Measurements from ENCODE around the gene HOXB7.

The HOXB7 gene

DNA sequence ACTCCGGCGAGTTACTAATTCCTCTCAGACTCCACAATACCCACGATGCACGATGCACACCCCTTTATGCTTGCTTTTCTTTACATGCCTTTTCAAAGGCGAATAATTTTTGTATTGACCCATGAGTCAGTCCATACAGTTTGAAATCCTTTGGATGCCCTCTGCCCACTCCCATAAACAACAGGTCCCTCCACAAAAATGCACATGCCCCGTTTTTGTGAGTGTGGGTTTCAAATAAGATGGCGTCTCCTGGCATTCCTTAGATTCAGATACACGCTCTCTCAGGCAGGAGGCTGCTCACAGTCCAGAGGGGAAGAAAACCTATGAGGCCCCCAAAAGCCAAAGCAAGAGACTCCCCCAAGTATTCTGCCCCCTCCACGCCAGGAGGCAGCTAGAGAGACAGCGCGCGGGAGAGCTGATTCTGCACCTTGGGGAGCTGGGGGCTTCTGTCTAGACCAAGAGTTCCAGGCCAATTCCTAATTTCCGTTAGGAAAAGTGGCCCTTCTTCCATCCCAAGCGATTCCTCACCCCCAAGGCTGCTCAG lies 34.9 kb upstream of the HOXB7 start:
- no peak overlapping the region for H3K4me3 ChIP-seq (ENCODE audit: low read depth, low read length)
- TF ChIP-seq, protein P1, sequence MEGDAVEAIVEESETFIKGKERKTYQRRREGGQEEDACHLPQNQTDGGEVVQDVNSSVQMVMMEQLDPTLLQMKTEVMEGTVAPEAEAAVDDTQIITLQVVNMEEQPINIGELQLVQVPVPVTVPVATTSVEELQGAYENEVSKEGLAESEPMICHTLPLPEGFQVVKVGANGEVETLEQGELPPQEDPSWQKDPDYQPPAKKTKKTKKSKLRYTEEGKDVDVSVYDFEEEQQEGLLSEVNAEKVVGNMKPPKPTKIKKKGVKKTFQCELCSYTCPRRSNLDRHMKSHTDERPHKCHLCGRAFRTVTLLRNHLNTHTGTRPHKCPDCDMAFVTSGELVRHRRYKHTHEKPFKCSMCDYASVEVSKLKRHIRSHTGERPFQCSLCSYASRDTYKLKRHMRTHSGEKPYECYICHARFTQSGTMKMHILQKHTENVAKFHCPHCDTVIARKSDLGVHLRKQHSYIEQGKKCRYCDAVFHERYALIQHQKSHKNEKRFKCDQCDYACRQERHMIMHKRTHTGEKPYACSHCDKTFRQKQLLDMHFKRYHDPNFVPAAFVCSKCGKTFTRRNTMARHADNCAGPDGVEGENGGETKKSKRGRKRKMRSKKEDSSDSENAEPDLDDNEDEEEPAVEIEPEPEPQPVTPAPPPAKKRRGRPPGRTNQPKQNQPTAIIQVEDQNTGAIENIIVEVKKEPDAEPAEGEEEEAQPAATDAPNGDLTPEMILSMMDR (IDR thresholded peaks at IDR 0.05; ENCODE audit: insufficient read depth, low read depth, low read length, missing control alignments), result no peak
- DNase-seq (ENCODE audit: low read depth), result no peak

DNA sequence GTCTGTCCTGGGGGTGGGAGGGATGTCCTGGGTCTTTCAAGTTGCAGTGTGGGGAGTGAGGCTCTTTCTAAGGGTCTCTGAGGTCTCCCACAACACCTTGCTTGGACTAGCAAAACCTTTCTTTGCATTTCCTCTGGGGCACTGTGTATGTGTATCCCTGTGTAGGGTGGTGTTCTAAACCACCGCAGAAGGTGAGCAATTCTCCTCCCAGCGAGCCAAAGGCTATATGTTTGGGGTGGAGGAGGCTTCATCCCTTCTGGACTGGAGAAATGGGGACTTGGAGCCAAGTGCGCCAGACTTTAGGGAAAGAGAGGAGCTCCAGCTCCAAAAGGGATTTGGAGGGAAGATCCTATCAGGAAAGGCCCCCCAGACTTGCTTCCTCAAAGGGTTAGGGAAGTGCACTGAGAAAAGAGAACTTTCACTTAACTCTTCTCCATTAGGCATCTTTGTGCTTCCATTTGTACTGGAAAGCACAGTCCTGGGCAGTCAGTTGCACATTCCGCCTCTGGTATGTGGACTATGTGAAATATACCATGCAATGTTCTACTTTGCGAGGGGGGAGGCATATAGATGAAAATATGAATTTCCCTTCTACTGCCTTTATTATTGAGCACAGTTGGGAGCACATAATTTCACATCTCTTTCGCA lies 34.2 kb upstream of the HOXB7 start:
- no peak for DNase-seq (ENCODE audit: low read depth)
- no peak overlapping the region for H3K4me3 ChIP-seq (ENCODE audit: low read depth, low read length)
- TF ChIP-seq, protein P1 (IDR thresholded peaks at IDR 0.05; ENCODE audit: insufficient read depth, low read depth, low read length, missing control alignments), result no peak

DNA sequence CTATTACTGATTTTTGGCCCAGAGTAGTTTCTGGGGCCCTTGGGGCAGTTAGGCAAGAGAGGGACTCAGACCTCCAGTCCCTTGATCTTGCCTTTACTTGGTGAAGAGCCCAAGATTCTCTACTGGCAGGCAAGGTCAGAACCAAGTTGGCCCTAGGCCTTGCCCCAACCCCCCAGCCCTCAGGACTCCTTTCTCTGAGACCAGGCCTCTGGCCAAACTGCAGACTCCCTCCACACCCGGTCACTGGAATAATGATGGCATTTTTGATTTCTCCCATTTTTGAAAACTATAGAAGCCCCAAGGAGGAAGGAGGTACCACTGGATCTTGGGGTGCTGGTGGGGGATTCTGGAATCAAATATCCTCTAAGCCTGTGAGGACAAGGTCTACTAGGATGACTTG lies 33.3 kb upstream of the HOXB7 start:
- TF ChIP-seq, protein P1 (IDR thresholded peaks at IDR 0.05; ENCODE audit: insufficient read depth, low read depth, low read length, missing control alignments), result no peak
- H3K4me3 ChIP-seq (ENCODE audit: low read depth, low read length), result no peak overlapping the region
- no peak for DNase-seq (ENCODE audit: low read depth)

DNA sequence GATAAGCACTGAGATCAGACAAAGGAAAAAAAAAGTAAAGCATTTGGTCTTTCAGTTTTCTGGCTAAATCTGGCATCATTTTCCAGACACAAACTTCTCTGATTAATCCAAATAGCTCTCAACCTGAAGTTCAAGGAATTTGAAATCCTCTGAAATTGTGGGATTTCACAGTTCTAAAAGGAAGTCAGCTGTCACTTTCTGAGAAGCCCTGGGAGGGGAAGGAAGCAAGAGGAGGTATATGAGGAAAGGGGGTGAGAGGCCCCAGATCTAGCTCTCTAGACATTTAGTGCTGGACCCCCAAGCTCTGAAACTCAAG lies 32.8 kb upstream of the HOXB7 start:
- no peak overlapping the region for H3K4me3 ChIP-seq (ENCODE audit: low read depth, low read length)
- TF ChIP-seq, protein P1 (IDR thresholded peaks at IDR 0.05; ENCODE audit: insufficient read depth, low read depth, low read length, missing control alignments), result no peak
- no peak for DNase-seq (ENCODE audit: low read depth)

DNA sequence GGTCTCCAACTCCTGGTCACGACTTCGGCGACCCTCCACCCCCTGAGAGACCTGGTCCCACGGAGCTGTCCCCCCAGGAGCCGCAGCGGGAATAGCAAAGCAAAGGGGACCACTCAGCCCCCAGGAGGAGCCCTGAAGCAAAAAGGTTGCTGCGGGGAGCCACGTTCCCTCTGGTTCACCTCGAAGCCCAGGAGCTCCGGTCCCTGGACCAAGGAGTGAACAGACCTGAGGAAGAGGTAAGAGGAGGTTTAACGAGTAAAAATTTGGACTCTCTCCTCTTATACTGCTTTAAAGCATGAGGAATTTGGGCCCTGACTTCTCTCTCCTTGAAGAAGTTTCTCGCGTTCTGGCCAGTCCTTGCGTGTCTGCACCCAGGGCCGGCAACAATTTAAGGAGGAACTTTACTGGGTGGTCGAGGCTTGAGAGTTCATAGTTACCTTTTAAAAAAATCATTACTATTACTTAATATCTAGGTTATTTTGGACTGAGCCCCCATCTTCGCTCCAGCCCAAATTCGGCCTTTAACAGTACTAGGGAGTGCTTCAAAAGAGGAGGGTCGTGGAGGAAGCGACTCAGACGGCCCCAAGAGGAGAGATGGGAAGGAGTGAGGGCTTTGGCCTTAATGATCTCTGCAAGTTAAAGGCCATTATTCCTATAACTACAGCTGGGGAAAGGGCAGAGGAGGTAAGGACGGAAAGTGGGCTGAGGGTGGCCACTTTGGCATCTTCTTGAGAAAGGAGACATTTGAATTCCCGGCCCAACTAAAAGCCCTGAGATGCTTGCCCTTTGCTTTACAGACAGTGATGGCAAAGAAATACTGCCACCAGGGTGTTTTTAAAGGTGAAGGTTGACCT lies 32.3 kb upstream of the HOXB7 start:
- no peak overlapping the region for H3K4me3 ChIP-seq (ENCODE audit: low read depth, low read length)
- TF ChIP-seq, protein P1 (IDR thresholded peaks at IDR 0.05; ENCODE audit: insufficient read depth, low read depth, low read length, missing control alignments), result no peak
- no peak for DNase-seq (ENCODE audit: low read depth)

DNA sequence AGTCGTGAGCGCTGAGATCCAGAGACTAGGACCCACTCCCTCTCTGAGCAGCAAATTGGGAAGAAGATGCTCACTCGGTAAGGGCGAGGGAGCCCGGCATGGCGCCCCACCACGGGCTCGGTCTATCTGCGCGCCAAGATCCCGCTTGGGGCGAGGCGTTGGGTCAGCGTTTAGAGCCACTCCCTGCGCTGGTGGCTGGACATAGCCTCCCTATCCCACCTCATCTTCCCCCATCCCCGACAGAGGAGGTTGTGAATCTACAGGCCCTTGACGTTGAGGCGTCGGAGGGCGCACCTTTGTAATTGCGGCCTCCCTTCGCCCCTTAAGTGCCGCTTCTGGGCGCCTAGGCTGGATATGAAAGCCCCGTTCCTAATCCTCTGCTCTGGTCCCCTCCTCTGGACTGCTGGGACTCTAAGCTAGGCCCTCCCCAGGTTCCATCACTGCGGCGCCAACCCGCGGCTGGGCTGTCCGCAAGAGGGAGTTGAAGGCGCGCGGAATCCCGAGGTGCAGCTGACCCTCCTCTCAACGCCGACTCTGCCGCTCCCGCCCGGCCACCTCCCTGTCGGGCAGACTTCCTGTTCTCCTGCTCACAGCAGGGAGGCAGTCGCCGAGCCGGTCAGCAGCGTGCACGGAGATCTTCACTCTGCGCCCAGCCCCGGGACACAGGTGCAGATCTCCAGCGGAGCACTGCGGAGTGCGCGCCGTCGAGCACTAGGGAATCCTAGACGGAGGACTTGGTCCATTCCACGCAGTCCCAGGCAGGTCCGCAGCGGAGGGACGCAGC lies 31.4 kb upstream of the HOXB7 start:
- H3K4me3 ChIP-seq (ENCODE audit: low read depth, low read length), result no peak overlapping the region
- TF ChIP-seq, protein P1 (IDR thresholded peaks at IDR 0.05; ENCODE audit: insufficient read depth, low read depth, low read length, missing control alignments), result no peak
- DNase-seq (ENCODE audit: low read depth), result no peak

All from GM12865 (cell line).